HL-60 (cell line): Measurements from ENCODE around the gene MTMR1.

Experiments used
- GABPA ChIP-seq: IDR thresholded peaks from 2 replicates; pipeline ENCODE4 v1.6.1; 2012; ENCODE audit warnings: low read depth
- POLR2AphosphoS5 ChIP-seq: IDR thresholded peaks from 2 replicates; pipeline ENCODE4 v1.6.1; 2012; ENCODE audit warnings: low read depth
- SPI1 ChIP-seq: IDR thresholded peaks from 2 replicates; pipeline ENCODE4 v1.6.1; 2012; ENCODE audit warnings: low read depth, mild to moderate bottlenecking, borderline replicate concordance
- TF ChIP-seq, protein P1 (sequence below): IDR thresholded peaks from one replicate; pipeline ENCODE4 v1.5.1; 2011; ENCODE audit warnings: low read length, control low read depth, inconsistent platforms; ENCODE audit not compliant: insufficient read depth
- TF ChIP-seq, protein P2 (sequence below): IDR thresholded peaks from 2 replicates; pipeline ENCODE4 v1.6.1; 2012; ENCODE audit warnings: low read depth; ENCODE audit not compliant: insufficient replicate concordance

DNA sequence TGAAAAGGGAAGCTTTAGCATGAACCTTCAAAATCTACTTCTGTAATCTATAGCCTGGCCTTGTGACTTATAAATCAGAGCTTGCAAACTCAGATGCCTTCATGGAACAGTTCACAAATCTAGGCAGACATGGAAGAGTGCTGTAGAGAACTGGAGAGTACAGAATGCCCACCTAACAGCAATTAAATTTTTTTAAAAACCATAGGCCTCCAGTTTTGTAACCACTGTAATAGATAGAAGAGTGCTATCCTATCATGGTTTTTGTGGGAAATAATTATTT is 10.4 kb downstream of the MTMR1 start:
- TF ChIP-seq, protein P1, sequence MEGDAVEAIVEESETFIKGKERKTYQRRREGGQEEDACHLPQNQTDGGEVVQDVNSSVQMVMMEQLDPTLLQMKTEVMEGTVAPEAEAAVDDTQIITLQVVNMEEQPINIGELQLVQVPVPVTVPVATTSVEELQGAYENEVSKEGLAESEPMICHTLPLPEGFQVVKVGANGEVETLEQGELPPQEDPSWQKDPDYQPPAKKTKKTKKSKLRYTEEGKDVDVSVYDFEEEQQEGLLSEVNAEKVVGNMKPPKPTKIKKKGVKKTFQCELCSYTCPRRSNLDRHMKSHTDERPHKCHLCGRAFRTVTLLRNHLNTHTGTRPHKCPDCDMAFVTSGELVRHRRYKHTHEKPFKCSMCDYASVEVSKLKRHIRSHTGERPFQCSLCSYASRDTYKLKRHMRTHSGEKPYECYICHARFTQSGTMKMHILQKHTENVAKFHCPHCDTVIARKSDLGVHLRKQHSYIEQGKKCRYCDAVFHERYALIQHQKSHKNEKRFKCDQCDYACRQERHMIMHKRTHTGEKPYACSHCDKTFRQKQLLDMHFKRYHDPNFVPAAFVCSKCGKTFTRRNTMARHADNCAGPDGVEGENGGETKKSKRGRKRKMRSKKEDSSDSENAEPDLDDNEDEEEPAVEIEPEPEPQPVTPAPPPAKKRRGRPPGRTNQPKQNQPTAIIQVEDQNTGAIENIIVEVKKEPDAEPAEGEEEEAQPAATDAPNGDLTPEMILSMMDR: no peak
- TF ChIP-seq POLR2AphosphoS5 (no peak), SPI1 (no peak), GABPA (no peak)
- TF ChIP-seq, protein P2, sequence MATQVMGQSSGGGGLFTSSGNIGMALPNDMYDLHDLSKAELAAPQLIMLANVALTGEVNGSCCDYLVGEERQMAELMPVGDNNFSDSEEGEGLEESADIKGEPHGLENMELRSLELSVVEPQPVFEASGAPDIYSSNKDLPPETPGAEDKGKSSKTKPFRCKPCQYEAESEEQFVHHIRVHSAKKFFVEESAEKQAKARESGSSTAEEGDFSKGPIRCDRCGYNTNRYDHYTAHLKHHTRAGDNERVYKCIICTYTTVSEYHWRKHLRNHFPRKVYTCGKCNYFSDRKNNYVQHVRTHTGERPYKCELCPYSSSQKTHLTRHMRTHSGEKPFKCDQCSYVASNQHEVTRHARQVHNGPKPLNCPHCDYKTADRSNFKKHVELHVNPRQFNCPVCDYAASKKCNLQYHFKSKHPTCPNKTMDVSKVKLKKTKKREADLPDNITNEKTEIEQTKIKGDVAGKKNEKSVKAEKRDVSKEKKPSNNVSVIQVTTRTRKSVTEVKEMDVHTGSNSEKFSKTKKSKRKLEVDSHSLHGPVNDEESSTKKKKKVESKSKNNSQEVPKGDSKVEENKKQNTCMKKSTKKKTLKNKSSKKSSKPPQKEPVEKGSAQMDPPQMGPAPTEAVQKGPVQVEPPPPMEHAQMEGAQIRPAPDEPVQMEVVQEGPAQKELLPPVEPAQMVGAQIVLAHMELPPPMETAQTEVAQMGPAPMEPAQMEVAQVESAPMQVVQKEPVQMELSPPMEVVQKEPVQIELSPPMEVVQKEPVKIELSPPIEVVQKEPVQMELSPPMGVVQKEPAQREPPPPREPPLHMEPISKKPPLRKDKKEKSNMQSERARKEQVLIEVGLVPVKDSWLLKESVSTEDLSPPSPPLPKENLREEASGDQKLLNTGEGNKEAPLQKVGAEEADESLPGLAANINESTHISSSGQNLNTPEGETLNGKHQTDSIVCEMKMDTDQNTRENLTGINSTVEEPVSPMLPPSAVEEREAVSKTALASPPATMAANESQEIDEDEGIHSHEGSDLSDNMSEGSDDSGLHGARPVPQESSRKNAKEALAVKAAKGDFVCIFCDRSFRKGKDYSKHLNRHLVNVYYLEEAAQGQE: no peak
